ENCODE results near the gene EXOC4.
"Not testable (repeated sequence)": the region's sequence is repeated elsewhere in the genome, so short reads cannot be mapped to it uniquely, and the experiment has no call there.

The EXOC4 gene

GRCh38 chr7:133252858-133253518 is at the start of gene EXOC4:
EXOC4 (plus strand) TSS chr7:133253078.
- peak; percentile 73 for DNase-seq (ENCODE audit: low read depth)

GRCh38 chr7:133203490-133203889 is 49.4 kb upstream of the EXOC4 start:
- no peak for DNase-seq (ENCODE audit: low read depth)

DNA sequence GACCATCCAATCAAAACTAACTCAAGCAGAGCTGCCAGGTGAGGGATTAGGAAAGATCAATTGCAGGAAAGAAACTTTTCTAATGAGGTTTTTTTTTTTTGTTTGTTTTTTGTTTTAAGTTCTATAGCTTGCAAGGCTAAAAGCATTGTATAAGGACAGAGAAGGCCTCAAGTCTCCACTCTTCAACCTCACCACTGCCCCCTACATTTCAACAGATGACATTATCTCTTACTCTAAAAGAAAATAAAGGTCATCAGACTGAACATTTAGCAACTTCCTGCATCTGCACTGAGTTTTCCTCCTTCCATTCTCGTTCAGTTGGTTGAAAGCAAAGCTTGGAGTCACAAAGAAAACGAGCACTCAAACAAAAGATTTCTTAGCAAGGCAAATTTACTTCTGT is 45.2 kb upstream of the EXOC4 start:
- DNase-seq (ENCODE audit: low read depth) = no peak

GRCh38 chr7:133210817-133211216 is 42.1 kb upstream of the EXOC4 start:
- DNase-seq (ENCODE audit: low read depth) = not testable (repeated sequence)

- not testable (repeated sequence) for DNase-seq (ENCODE audit: low read depth)
These were observed 39.1 kb upstream of the EXOC4 start for GRCh38 chr7:133213772-133214171.

DNA sequence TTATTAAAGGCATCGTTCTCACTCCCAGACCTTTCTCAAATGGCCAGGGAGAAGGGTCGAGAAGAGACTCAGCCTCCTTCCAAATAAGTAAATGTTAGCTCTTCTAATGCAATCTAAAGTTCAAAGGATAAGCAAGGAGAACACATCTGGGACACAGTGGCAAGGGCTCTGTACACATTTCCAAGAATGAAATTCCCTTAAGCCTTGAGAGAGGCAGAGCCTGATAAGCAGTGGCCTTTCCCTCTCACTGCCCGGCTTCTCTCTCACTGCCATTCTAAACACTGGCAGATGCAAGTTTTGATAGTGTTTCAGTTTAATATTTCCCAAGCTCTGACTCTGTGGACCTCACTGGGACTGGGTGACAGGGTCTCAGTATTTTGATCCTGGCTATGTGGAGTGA is 35.1 kb upstream of the EXOC4 start:
- no peak for DNase-seq (ENCODE audit: low read depth)

- DNase-seq (ENCODE audit: low read depth) = peak; percentile 11
These were observed 22.2 kb upstream of the EXOC4 start for GRCh38 chr7:133230591-133231194.

DNA sequence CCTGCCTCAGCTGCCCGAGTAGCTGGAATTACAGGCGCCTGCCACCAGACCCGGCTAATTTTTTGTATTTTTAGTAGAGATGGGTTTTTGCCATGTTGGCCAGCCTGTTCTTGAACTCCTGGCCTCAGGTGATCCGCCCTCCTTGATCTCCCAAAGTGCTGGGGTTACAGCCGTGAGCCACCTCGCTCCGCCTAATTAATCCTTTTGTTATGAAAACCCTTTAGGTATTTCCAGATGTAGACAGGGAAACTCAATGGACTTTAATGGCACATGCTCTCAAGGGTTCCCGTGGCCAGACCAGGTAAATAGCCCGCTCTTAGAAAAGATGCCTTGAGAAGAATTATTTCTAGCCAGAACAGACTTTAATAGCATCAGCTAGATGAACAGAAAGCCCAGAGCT is 19.7 kb upstream of the EXOC4 start:
- no peak for DNase-seq (ENCODE audit: low read depth)

- no peak for DNase-seq (ENCODE audit: low read depth)
These were observed 17.7 kb upstream of the EXOC4 start for GRCh38 chr7:133234961-133235875.

- no peak for DNase-seq (ENCODE audit: low read depth)
These were observed 15.3 kb upstream of the EXOC4 start for GRCh38 chr7:133237545-133237944.

DNA sequence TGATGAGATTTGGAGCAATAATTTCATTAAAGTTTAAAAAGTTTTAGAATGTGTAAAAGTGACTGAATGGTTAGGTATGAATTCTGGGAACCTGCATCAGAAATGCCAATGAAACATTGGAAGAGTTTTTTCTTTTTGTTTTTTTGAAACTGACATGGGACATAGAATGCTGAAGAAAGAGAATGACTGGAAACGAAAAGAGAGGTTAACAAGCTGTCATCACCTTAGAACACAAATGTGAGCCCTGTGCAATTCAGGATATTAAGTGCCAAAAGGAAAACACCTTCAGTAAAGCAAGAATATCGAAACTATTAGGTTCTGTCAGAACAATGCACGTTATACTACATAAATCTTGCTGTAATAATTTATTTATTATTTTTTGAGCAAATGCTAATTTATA is 12.6 kb upstream of the EXOC4 start:
- no peak for DNase-seq (ENCODE audit: low read depth)

DNA sequence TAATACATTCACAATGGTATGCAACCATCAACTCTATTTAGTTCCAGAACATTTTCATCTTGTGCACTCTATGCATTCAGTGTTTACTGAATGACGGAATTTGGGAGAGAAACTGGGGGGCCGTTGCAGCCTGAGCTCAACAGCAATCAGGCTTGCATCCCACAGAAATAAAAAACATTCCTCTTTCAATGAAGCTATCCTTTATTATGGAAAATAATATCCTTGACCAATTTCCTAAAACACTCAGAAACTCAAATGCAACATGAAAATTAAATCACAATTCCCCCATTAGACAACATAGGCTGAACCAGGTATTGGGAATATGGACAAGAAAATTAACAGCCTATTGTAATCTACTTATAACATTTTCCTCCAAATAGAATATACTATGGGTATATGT is 6.3 kb upstream of the EXOC4 start:
- DNase-seq (ENCODE audit: low read depth) = no peak

GRCh38 chr7:133248901-133249300 is 4.0 kb upstream of the EXOC4 start:
- no peak for DNase-seq (ENCODE audit: low read depth)

DNA sequence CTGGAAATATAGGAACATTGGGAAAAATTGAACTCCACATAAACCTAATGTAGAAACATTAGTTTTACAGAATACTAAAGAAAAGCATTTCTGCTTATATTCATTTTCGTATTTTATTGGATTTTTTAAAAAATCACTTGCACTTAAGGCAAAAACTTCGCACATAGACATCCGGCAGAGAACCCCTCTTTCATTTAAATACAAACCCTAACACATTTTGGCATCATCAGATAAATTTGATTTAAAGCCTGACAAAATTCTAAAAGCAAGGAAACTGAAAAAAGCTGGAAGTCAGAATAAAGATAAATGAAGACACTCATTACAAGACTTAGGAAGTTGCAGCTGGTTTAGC is 396 bp upstream of the EXOC4 start:
- DNase-seq (ENCODE audit: low read depth) = no peak

DNA sequence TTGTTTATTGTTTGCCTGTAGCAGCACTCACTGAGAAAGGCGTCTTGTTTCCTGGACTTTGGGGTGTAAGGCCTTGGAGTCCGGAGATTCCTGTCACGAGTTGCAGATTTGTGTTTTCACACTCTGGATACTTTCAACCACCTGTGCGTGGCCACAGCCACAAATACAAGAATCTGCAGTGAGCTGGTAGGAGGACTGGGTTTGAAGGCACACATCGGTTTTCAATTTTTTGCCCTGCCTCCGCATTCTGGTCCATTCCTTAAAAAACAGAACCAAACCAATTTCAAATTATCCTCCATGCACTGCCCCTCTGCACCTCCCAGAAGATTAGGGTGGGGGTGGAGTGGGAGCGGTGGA is 619 bp downstream of the EXOC4 start:
- DNase-seq (ENCODE audit: low read depth) = no peak

GRCh38 chr7:133255486-133255885 is 2.6 kb downstream of the EXOC4 start:
- DNase-seq (ENCODE audit: low read depth) = no peak

GRCh38 chr7:133258174-133258573 is 5.3 kb downstream of the EXOC4 start:
- no peak for DNase-seq (ENCODE audit: low read depth)

DNA sequence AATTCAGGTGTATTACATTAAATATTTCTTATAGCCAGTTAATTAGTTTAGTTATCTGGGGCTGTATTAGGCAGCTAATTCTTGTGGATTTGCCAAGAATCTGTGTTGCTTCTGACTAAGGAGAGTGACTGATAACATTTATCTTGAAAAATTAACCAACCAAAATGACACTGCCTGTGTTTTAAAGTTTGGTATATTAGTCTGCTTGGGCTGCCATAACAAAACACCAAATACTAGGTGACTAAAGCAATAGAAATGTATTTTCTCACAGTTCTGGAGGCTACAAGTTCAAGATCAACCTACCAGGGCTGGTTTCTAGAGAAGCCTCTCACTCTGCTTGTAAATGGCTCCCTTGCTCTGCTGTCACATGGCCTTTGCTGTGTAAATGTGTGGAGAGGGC is 12.9 kb downstream of the EXOC4 start:
- DNase-seq (ENCODE audit: low read depth) = no peak

GRCh38 chr7:133268355-133268754 is 15.5 kb downstream of the EXOC4 start:
- DNase-seq (ENCODE audit: low read depth) = no peak

DNA sequence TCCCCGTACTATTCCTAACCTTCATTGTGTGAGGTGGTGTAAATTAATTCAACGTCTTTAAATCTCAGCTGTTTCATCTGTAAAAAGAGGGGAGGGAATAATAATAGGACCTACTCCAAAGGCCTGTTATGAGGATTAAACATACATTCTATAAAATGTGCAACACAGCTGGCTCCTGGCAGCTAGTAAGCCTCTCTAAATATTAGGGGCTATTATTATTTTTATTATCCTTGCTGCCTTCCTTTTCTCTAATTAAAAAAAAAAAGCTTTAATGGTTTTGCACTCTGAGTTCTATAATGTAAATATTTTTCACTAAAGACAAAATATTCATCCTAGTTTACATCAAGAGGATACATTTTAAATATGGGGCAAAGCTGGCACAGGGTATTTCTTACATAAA is 19.5 kb downstream of the EXOC4 start:
- DNase-seq (ENCODE audit: low read depth) = no peak

GRCh38 chr7:133273227-133273626 is 20.3 kb downstream of the EXOC4 start:
- no peak for DNase-seq (ENCODE audit: low read depth)

GRCh38 chr7:133274265-133274664 is 21.4 kb downstream of the EXOC4 start:
- no peak for DNase-seq (ENCODE audit: low read depth)

DNA sequence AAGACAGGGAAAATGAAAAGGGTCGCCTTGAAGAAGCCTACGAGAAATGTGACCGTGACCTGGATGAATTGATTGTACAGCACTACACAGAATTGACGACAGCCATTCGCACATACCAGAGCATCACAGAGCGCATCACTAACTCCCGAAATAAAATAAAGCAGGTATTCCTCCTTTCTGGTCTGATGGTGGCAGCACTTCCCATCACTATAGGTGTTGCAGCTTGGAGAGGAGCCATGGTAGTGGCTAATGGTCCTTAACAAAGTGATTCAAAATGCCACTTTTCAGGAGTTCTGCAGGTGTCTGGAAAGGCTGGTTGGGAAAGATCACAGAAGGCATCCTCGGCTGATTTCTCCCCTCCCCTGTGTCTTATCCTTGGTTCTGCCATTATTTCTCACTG is 22.1 kb downstream of the EXOC4 start:
- DNase-seq (ENCODE audit: low read depth) = no peak
